Measurements from ENCODE around the gene HOXD11. TPM values are rescaled to one million over a fixed set of nuclear protein-coding genes. Genes with fewer than 3 reads are reported as not detected.

Gene HOXD11
- total RNA-seq, 1 donor from 2014 or later, result 16.3 TPM

- Histone ChIP-seq H3K4me3 (ENCODE audit: low read depth, low read length) (no peak within 1 kb of the TSS), H3K36me3 (ENCODE audit: control insufficient read depth, insufficient read depth, low read length) (no peaks in the 10 kb centered on the region), H3K27me3 (ENCODE audit: control insufficient read depth, insufficient read depth, low read length) (peaks cover 96% of the 10 kb centered on the region)
- no peak for DNase-seq (ENCODE audit: low read depth)
- no peak for TF ChIP-seq CTCF (IDR thresholded peaks at IDR 0.05; ENCODE audit: insufficient read depth, low read length, poor library complexity, severe bottlenecking)
Measured at GRCh38 chr2:176083796-176084261, 23.3 kb upstream of the HOXD11 start, which contains the start of gene EVX2. Gene EVX2, minus strand, starts transcription at chr2:176083962. Its CDS starts 186 bp downstream, at chr2:176083776.

- Histone ChIP-seq H3K27me3 (ENCODE audit: control insufficient read depth, insufficient read depth, low read length) (peaks cover 96% of the 10 kb centered on the region), H3K36me3 (ENCODE audit: control insufficient read depth, insufficient read depth, low read length) (no peaks in the 10 kb centered on the region), H3K4me3 (ENCODE audit: low read depth, low read length) (no peak overlapping the region)
- DNase-seq (ENCODE audit: low read depth), result no peak
- TF ChIP-seq CTCF (IDR thresholded peaks at IDR 0.05; ENCODE audit: insufficient read depth, low read length, poor library complexity, severe bottlenecking), result no peak
Measured at GRCh38 chr2:176084611-176085119, 22.4 kb upstream of the HOXD11 start.

- peaks cover 98% of the 10 kb centered on the region for H3K27me3 ChIP-seq (ENCODE audit: control insufficient read depth, insufficient read depth, low read length)
- no peak for DNase-seq (ENCODE audit: low read depth)
- no peak overlapping the region for H3K4me3 ChIP-seq (ENCODE audit: low read depth, low read length)
- no peaks in the 10 kb centered on the region for H3K36me3 ChIP-seq (ENCODE audit: control insufficient read depth, insufficient read depth, low read length)
- no peak for TF ChIP-seq CTCF (IDR thresholded peaks at IDR 0.05; ENCODE audit: insufficient read depth, low read length, poor library complexity, severe bottlenecking)
Measured at GRCh38 chr2:176085120-176085788, 21.8 kb upstream of the HOXD11 start.

GRCh38 chr2:176085861-176086771 is 21.0 kb upstream of the HOXD11 start:
- Histone ChIP-seq H3K36me3 (ENCODE audit: control insufficient read depth, insufficient read depth, low read length) (no peaks in the 10 kb centered on the region), H3K27me3 (ENCODE audit: control insufficient read depth, insufficient read depth, low read length) (peaks cover 97% of the 10 kb centered on the region), H3K4me3 (ENCODE audit: low read depth, low read length) (no peak overlapping the region)
- no peak for DNase-seq (ENCODE audit: low read depth)
- TF ChIP-seq CTCF (IDR thresholded peaks at IDR 0.05; ENCODE audit: insufficient read depth, low read length, poor library complexity, severe bottlenecking), result peak; percentile 48

- no peaks in the 10 kb centered on the region for H3K36me3 ChIP-seq (ENCODE audit: control insufficient read depth, insufficient read depth, low read length)
- no peak for DNase-seq (ENCODE audit: low read depth)
- peaks cover 97% of the 10 kb centered on the region for H3K27me3 ChIP-seq (ENCODE audit: control insufficient read depth, insufficient read depth, low read length)
- no peak for TF ChIP-seq CTCF (IDR thresholded peaks at IDR 0.05; ENCODE audit: insufficient read depth, low read length, poor library complexity, severe bottlenecking)
- H3K4me3 ChIP-seq (ENCODE audit: low read depth, low read length), result no peak overlapping the region
Measured at GRCh38 chr2:176087330-176088047, 19.6 kb upstream of the HOXD11 start.
